SH-SY5Y (cell line): ENCODE measurements around the gene LFNG.

ENCODE experiments used
- GATA2 ChIP-seq: IDR thresholded peaks from 2 replicates; pipeline ENCODE4 v1.6.1; 2011; ENCODE audit warnings: mild to moderate bottlenecking, low read depth, low read length
- GATA3 ChIP-seq: IDR thresholded peaks from 2 replicates; pipeline ENCODE4 v1.6.1; 2011; ENCODE audit warnings: low read depth, mild to moderate bottlenecking, low read length, moderate library complexity

- TF ChIP-seq GATA3 (no peak), GATA2 (no peak)
Observed at GRCh38 chr7:2500701-2501100, 18.9 kb upstream of the LFNG start.
